OCI-LY1 (cell line): ENCODE measurements around the gene ARMH3.

Source experiments
- EZH2 ChIP-seq: fragments of 200-600 bp; sonication (generic), shearing (Covaris generic); IDR thresholded peaks from 2 replicates; pipeline ENCODE4 v1.8.0; 2017; ENCODE audit warnings: borderline replicate concordance, mixed run types, mild to moderate bottlenecking, antibody characterized with exemption, low read length, moderate library complexity, mixed read lengths
- TF ChIP-seq, protein P1 (sequence below): fragments of 200-600 bp; sonication (generic), shearing (Covaris generic); IDR thresholded peaks from 2 replicates; pipeline ENCODE4 v1.5.1; 2017; ENCODE audit warnings: mild to moderate bottlenecking, antibody characterized with exemption, low read length, moderate library complexity, mixed read lengths

DNA sequence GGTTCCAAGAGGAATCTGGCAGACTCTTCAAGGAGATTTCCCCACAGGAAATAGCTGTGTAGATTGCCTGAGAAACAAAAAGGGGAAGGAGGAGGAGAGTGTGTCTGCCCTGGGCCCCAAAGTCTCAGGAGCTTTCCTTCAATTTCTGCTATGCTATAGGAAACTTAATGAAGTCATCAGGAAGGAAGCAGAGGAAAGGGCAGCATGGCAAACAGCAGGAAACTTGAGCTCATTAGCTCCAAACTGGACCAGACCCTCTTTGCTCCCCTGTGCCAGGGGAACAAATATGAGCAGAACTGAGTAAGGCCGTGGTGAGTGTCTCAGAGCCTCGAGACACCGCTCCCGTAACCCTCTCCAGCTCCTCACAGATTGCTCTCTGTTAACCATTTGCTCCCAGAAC lies 207.6 kb downstream of the ARMH3 start:
- TF ChIP-seq, protein P1, sequence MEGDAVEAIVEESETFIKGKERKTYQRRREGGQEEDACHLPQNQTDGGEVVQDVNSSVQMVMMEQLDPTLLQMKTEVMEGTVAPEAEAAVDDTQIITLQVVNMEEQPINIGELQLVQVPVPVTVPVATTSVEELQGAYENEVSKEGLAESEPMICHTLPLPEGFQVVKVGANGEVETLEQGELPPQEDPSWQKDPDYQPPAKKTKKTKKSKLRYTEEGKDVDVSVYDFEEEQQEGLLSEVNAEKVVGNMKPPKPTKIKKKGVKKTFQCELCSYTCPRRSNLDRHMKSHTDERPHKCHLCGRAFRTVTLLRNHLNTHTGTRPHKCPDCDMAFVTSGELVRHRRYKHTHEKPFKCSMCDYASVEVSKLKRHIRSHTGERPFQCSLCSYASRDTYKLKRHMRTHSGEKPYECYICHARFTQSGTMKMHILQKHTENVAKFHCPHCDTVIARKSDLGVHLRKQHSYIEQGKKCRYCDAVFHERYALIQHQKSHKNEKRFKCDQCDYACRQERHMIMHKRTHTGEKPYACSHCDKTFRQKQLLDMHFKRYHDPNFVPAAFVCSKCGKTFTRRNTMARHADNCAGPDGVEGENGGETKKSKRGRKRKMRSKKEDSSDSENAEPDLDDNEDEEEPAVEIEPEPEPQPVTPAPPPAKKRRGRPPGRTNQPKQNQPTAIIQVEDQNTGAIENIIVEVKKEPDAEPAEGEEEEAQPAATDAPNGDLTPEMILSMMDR = no peak
- TF ChIP-seq EZH2 = no peak
